Mesodermal cell (in vitro differentiated cells): Measurements from ENCODE around the gene CLPX.
"Not testable (repeated sequence)": the region's sequence is repeated elsewhere in the genome, so short reads cannot be mapped to it uniquely, and the experiment has no call there.

Source experiments
- H3K27ac ChIP-seq: 2 replicates; pipeline ENCODE4 v1.7.0; 2013; ENCODE audit warnings: mild to moderate bottlenecking, low read depth, low read length, moderate library complexity; ENCODE audit not compliant: severe bottlenecking
- H3K36me3 ChIP-seq: 2 replicates; pipeline ENCODE4 v1.7.1; 2013; ENCODE audit warnings: mild to moderate bottlenecking, low read length, moderate library complexity; ENCODE audit not compliant: control insufficient read depth, insufficient read depth
- H3K4me1 ChIP-seq: one replicate; pipeline ENCODE4 v1.7.1; 2013; ENCODE audit warnings: mild to moderate bottlenecking, low read length; ENCODE audit not compliant: insufficient read depth, control insufficient read depth, poor library complexity, severe bottlenecking
- H3K4me3 ChIP-seq: 2 replicates; pipeline ENCODE4 v1.7.0; 2013; ENCODE audit warnings: low read length, control low read depth, mild to moderate bottlenecking; ENCODE audit not compliant: insufficient read depth, poor library complexity, severe bottlenecking; ENCODE audit errors: extremely low read depth
- H3K9me3 ChIP-seq: 2 replicates; pipeline ENCODE4 v1.7.1; 2013; ENCODE audit warnings: mild to moderate bottlenecking, low read length, moderate library complexity; ENCODE audit not compliant: control insufficient read depth
- WGBS, 2 experiments: methylation state at CpG; one replicate each; pipeline ENCODE4 v1.1.5; 2013; ENCODE audit warnings: missing lambda C conversion rate in 2 of 2; ENCODE audit not compliant: insufficient coverage in 2 of 2; 5-methylcytosine and 5-hydroxymethylcytosine counted together

CLPX gene

GRCh38 chr15:65189102-65189740, 4.1 kb upstream of the CLPX start:
- WGBS, 2 experiments: 10 to 18% methylated on average over 2 to 3 of the region's 3 CpGs
- H3K27ac ChIP-seq: no peak overlapping the region

GRCh38 chr15:65188472-65188871, 3.3 kb upstream of the CLPX start:
- H3K4me1 ChIP-seq, H3K9me3 ChIP-seq, H3K36me3 ChIP-seq, H3K27ac ChIP-seq, H3K4me3 ChIP-seq: not testable (repeated sequence)
- WGBS, 2 experiments: 88 to 89% methylated on average over 9 of the region's 9 CpGs

More at GRCh38 chr15:65189102-65189740, 4.1 kb upstream of the CLPX start:
- no peaks in the 10 kb centered on the region for H3K36me3 ChIP-seq
- no peak overlapping the region for H3K4me3 ChIP-seq
- peaks cover 3% of the 10 kb centered on the region for H3K4me1 ChIP-seq
- no peaks in the 10 kb centered on the region for H3K9me3 ChIP-seq

GRCh38 chr15:65184305-65184867, 756 bp downstream of the CLPX start:
- Histone ChIP-seq H3K27ac (peak overlapping the region; percentile 81), H3K4me1 (peaks cover 13% of the 10 kb centered on the region), H3K9me3 (no peaks in the 10 kb centered on the region), H3K36me3 (peaks cover 27% of the 10 kb centered on the region), H3K4me3 (peak overlapping the region; percentile 92)
- 0 to 1% methylated on average over 27 to 28 of the region's 33 CpGs for WGBS, 2 experiments

- Histone ChIP-seq H3K27ac (peak overlapping the region; percentile 81), H3K4me1 (peaks cover 13% of the 10 kb centered on the region), H3K9me3 (no peaks in the 10 kb centered on the region), H3K4me3 (peak overlapping the region; percentile 92), H3K36me3 (peaks cover 29% of the 10 kb centered on the region)
- no CpG with 5 or more reads among the region's 4 CpGs for WGBS, 2 experiments
Measured at GRCh38 chr15:65183865-65184159, 1.3 kb downstream of the CLPX start.

GRCh38 chr15:65182538-65182937, 2.6 kb downstream of the CLPX start:
- no peak overlapping the region for H3K27ac ChIP-seq

GRCh38 chr15:65181582-65182353, 3.4 kb downstream of the CLPX start:
- 97% methylated on average over 7 of the region's 15 CpGs; no CpG with 5 or more reads in 1 of the 2 experiments for WGBS, 2 experiments

More at GRCh38 chr15:65182538-65182937, 2.6 kb downstream of the CLPX start:
- H3K9me3 ChIP-seq: no peaks in the 10 kb centered on the region
- H3K36me3 ChIP-seq: peaks cover 38% of the 10 kb centered on the region
- H3K4me1 ChIP-seq: peaks cover 13% of the 10 kb centered on the region
- H3K4me3 ChIP-seq: no peak overlapping the region
- 88 to 94% methylated on average over 3 to 4 of the region's 4 CpGs for WGBS, 2 experiments

GRCh38 chr15:65180167-65180566, 5.0 kb downstream of the CLPX start:
- Histone ChIP-seq H3K4me1 (peaks cover 9% of the 10 kb centered on the region), H3K36me3 (peaks cover 62% of the 10 kb centered on the region), H3K9me3 (no peaks in the 10 kb centered on the region), H3K4me3 (no peak overlapping the region), H3K27ac (no peak overlapping the region)
- WGBS, 2 experiments: 90% methylated on average over 2 of the region's 3 CpGs; no CpG with 5 or more reads in 1 of the 2 experiments

More at GRCh38 chr15:65181582-65182353, 3.4 kb downstream of the CLPX start:
- not testable (repeated sequence) for H3K9me3 ChIP-seq, H3K27ac ChIP-seq, H3K4me3 ChIP-seq
- Histone ChIP-seq H3K4me1 (peaks cover 13% of the 10 kb centered on the region), H3K36me3 (peaks cover 46% of the 10 kb centered on the region)

GRCh38 chr15:65177901-65178300, 7.2 kb downstream of the CLPX start:
- Histone ChIP-seq H3K4me3 (no peak overlapping the region), H3K4me1 (peaks cover 2% of the 10 kb centered on the region), H3K9me3 (no peaks in the 10 kb centered on the region), H3K36me3 (peaks cover 80% of the 10 kb centered on the region), H3K27ac (no peak overlapping the region)
- WGBS, 2 experiments: no CpG with 5 or more reads among the region's 1 CpG

GRCh38 chr15:65176056-65176455, 9.1 kb downstream of the CLPX start:
- Histone ChIP-seq H3K9me3 (no peaks in the 10 kb centered on the region), H3K4me1 (no peaks in the 10 kb centered on the region), H3K27ac (no peak overlapping the region), H3K36me3 (peaks cover 87% of the 10 kb centered on the region), H3K4me3 (no peak overlapping the region)

- no peak overlapping the region for H3K27ac ChIP-seq
- H3K4me3 ChIP-seq: no peak overlapping the region
- WGBS, 2 experiments: 85 to 98% methylated on average over 4 to 5 of the region's 5 CpGs
- peaks cover 85% of the 10 kb centered on the region for H3K36me3 ChIP-seq
- no peaks in the 10 kb centered on the region for H3K4me1 ChIP-seq
- H3K9me3 ChIP-seq: no peaks in the 10 kb centered on the region
Measured at GRCh38 chr15:65175511-65175910, 9.6 kb downstream of the CLPX start.

- H3K27ac ChIP-seq: no peak overlapping the region
- H3K9me3 ChIP-seq: no peaks in the 10 kb centered on the region
- H3K36me3 ChIP-seq: peaks cover 85% of the 10 kb centered on the region
- H3K4me1 ChIP-seq: no peaks in the 10 kb centered on the region
- no peak overlapping the region for H3K4me3 ChIP-seq
- WGBS, 2 experiments: 92% methylated on average over 2 of the region's 5 CpGs; no CpG with 5 or more reads in 1 of the 2 experiments
Measured at GRCh38 chr15:65174509-65174908, 10.6 kb downstream of the CLPX start.
